Measurements from ENCODE around the gene RER1.

Gene RER1

DNA sequence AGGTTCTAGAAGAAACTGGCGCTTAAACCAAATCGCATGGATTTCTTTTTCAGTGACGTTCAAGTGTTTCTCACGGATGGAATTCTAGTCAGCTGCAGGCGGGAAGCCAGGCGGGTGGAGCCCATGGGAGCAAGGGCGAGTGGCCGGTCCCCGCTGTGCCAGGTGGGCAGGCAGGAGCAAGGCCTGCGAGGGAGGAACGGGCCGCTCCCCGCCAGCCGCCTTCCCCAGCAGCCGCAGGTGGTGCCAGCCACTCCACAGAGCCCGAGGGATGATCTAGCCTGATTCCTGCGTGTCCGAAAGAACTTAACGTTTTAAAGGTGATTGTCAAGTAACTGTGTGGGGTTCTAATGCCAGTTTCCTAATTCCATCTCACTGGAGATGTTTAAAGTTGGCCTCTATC is 11.6 kb downstream of the RER1 start:
- no peak overlapping the region for H3K27ac ChIP-seq
- H3K4me3 ChIP-seq: no peak overlapping the region

DNA sequence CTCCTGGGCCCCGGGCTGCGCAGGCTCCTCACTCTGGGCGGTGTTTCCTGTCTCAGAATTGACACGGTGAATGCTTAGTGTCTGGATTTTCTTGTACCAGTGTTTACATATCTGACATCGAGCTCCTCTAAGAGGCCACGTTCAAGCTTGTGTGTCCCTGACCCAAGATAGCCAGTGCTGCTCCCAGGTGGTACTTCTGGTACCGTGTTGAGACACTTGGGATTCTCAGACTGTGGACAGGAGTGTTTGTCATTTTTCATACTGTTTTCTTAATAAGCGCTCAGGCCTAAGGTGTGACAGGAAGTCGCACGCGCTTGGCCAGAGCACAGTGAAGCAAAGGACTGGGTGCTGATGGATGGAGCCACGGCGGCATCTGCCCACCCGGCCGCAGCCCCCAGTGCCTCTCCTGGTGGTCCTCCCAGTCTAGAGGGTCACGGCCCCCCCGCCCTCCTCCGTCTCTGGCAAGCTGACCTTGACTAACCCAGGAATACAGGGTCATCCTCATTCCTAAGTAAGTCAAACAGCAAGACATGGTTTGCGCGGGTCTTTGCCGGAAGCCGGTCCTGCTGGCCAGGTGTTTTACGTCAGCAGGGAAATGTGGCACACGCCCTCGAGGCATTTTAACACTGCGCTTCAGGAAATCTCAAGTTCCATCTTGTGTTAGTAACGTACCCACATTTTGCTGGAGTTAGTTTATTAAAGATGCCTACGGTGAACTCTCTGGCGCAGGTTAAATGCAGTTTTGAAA is 12.7 kb downstream of the RER1 start:
- H3K27ac ChIP-seq: no peak overlapping the region

DNA sequence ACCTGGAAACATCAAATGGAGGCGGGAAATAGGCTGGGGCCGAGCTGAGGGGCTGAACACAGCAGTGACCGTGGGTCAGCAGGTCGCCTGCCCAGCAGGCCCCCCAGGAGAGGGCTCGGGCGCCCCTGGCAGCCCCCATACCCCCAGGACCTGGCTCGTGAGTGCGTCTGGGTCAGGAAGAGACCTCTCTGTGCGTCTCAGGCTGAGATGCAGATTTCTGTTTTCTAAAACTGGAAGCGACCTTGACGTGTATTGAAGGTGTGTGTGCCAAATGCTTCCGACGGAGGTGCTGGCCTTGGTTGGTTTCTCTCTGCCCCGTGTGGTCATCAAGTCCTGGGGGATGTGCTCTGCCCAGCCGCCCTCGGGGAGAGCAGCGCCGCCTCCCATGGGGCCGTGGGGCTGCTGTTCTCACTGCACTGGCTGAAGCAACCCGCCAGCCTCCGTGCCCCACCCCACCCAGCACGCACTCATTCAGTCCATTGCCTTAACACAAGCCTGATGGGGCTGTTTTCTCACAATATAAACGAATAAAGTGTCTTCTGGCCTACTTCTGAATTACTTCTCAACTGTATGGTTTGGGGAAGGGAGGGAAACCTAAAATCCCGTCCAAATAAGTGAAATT is 13.4 kb downstream of the RER1 start:
- Histone ChIP-seq H3K4me3 (no peak overlapping the region), H3K27ac (no peak overlapping the region)

More for the DNA sequence above, 12.7 kb downstream of the RER1 start:
- H3K4me3 ChIP-seq: no peak overlapping the region

DNA sequence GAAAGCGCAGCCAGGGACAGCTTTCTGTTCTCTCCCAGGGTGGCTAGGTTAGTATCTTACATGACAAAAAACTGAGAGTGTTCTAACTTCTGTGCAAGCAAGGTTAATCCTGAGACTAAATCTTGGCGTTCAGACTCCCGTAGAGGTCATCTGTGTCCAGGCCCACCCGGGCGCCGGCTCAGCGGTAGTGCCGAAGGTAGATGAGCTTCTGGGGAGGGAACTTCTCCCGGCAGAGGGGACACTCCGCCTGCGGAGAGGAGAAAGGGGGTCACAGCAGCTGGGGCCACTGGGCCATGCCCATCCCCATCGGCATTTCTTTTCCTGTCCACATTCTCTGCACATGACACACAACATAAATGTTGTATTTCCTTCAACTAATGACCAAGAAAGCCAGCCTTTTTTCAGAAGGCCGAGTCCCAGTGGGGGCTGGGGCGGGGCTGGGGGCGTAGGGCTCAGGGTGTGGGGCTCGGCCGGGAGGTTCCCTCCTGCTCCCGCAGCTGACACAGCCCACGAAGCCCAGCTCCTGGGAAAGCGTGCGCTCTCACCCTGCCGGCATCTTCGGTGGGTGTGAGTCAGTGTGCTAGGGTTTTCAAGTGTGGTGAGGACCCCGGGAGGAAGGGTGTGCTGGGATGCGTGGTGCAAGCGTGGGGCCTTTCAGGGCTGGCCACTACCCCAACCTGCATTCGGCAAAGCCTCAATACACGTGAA is 14.1 kb downstream of the RER1 start:
- H3K27ac ChIP-seq: peak overlapping the region in 1 of 21 experiments; percentile 17
- H3K4me3 ChIP-seq: no peak overlapping the region

DNA sequence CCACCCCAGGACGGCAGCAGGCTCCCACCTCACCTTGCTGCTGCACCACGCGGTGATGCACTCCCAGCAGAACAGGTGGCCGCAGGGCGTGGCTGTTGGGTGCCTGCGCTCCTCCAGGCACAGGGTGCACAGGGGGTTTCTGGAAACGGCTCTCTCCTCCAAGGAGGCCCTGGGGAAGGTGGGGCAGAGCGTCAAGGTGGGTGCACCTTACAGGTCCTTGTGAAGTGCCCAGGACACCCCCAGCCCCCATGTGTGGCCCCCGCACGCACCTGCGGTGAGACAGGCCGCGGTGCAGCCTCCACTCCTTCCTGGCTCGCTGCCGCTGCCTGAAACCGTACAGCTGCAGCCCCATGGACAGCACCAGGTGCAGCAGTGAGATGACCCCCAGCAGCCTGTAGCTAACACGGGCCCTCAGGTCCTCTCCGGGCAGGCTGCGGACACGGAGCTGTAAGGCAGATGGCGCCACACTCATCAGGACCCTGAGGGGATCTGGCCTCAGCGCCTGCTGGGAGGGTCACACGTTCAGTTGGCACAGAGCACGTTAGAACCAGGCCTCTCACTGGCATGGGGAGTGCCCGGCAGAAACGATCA is 14.9 kb downstream of the RER1 start:
- H3K27ac ChIP-seq: no peak overlapping the region
- no peak overlapping the region for H3K4me3 ChIP-seq

DNA sequence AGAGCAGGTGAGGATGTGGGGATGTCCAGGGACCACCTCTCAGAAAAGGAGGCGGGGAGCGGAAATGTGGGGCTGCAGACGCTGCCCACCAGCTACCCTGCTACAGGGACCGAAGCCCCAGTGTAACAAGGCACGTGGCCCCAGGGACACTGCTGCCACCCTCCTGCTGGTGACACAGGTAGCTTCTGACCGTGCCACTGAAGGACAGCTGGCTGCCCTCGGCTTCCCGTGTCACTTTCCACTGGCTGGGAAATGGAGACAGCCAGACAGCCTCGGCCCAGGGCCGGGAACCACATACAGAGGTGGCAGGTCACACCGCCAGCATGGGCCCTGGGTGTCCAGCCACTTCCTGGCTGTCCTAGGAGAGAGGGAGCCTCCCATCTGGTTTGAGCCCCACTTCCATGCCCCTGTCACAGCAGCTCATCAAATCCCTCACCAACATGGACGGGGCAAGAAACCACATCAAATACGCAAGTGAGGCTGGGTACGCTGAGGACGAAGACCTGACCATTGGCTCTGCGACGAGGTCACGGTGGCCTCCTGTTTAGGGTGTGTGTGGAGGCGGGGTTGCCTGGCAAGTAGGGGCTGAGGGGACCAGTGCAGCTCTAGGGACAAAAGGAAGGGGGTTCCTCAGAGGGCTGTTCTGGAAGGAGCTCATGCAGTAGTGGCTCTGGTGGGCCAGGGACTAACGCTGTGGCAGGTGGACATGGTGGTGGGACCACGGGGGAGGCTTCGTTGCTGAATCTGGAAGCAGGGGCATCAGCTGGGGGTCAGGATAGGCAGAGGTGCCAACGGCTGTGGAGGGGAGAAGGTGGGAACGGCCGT is 15.7 kb downstream of the RER1 start:
- no peak overlapping the region for H3K27ac ChIP-seq
- H3K4me3 ChIP-seq: no peak overlapping the region

DNA sequence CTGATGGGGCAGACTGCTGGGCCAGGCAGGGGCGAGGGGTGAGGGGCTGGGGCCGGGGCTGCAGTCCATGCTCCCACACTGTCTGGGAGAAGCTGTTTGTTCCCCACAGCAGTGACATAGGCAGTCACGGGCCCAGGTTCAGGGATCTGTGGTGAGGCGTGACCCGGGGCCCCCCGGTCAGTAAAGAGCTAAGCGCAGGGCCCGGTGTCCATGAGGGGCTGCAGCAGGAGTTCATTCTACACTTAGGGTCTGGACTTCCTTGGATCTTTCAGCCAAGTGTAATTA is 16.3 kb downstream of the RER1 start:
- Histone ChIP-seq H3K27ac (no peak overlapping the region), H3K4me3 (no peak overlapping the region)

DNA sequence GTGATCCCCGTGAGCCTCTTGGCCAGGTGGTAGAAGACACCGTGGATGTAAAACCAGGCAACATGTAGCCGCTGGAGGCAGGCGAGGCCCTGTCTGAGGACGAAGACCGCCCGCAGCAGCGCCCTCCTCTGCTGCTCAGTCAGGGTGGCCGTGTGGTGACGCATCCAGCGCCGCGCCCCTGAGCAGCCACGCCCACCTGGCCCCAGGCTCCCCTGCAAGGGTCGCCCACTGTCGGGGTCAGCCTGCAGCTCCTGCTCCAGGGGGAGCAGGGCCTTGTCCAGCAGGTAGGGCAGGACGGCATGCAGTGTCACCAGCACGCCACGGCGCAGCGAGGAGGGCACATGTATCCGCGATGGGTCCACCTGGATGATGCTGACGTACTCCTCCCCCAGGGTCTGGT is 16.8 kb downstream of the RER1 start:
- Histone ChIP-seq H3K27ac (no peak overlapping the region), H3K4me3 (no peak overlapping the region)

DNA sequence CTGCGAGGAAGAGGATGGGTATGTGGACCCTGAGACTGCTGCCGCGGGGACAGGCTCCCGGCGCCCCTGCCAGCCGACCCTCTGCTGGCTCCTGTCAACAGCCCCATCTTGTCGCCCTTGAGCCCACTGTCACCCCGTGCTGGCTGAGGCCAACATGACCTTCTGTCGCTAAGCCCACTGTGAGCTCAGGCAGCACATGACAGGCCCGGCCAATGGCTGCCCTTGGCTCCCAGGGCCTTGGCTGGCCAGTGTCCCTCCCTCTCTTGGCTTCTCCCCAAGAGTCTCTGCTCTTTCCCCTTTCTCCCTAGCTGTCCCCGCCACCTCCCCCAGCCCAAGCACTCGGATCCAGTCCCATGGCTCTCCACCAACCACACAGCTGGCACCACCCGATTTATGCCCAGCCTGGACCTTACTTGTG is 17.2 kb downstream of the RER1 start:
- no peak overlapping the region for H3K27ac ChIP-seq
- no peak overlapping the region for H3K4me3 ChIP-seq

DNA sequence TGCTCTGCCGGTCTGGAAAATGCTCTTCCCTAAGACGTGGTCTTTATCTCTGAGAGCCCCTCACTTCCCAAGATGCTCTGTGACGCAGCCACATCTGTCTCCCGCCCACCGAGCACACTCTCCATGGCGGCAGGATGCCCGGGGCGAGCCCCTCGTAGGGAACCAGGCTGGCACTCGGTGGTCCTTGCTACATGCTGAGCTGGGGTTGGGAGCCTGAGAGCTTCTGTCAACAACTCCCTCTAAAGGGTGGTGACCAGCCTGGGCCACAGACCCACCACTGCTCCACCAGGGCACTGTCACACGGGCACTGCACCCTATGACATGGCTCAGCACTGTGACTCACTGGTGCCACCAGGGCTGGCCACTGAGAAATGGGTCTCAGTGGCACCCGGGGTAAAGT is 18.1 kb downstream of the RER1 start:
- no peak overlapping the region for H3K27ac ChIP-seq
- no peak overlapping the region for H3K4me3 ChIP-seq

DNA sequence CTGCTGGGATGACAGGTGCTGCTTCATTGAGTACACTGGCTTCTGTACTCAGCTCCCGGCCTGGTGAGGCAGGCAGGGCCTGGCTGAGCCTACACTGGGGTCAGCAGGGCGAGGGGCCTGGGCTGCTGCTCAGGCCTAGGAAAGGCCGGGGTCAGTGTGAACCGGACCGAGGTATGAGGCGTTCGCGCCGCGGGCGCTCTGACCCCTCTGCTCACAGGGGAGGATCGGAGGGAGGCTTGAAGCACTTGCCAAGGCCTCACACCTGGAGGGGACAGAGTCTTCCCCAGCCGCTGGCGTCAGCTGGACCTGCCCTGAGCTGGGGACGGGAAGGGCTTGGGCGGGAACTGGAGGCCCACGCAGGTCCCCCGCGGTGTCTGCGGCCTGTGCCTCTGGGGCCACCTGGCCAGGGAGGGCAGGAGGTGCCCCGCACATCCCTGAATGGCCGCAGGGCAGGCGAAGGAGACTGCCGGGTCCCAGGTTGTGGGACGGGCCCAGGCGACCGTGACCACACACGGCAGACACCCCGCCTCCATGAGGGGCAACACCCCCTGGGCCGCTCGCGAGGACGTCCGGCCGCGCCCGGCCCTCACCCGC is 20.3 kb downstream of the RER1 start:
- H3K4me3 ChIP-seq: peak overlapping the region; percentile 59 to 99 (median 95)
- peak overlapping the region; percentile 64 to 99 (median 93) for H3K27ac ChIP-seq

DNA sequence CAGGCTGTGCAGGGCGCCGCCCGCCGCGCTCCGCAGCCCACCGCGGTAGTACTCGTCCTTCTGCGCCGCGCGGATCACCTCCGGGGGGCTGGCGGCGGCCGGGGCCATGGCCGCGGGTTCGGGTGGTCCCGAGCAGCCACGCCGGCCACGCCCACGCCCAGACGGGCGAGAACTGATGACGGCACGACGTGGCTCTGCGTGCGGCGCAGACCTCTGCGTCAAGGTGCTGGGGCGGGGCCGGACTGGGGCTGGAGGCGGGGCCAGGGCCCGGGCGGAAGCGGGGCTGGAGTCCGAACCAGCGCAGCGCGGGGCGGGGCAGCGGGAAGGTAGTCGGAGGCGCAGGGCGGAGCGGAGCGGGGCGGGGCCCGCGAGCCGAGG is 20.7 kb downstream of the RER1 start, which contains the start of gene PEX10:
PEX10 (minus strand) TSS at position 170 of the 378 bp plus-strand sequence; CDS start at position 108, 62 bp downstream.
- Histone ChIP-seq H3K4me3 (peak within 1 kb of the TSS; percentile 59 to 99 (median 95)), H3K27ac (peak within 1 kb of the TSS; percentile 64 to 99 (median 93))

DNA sequence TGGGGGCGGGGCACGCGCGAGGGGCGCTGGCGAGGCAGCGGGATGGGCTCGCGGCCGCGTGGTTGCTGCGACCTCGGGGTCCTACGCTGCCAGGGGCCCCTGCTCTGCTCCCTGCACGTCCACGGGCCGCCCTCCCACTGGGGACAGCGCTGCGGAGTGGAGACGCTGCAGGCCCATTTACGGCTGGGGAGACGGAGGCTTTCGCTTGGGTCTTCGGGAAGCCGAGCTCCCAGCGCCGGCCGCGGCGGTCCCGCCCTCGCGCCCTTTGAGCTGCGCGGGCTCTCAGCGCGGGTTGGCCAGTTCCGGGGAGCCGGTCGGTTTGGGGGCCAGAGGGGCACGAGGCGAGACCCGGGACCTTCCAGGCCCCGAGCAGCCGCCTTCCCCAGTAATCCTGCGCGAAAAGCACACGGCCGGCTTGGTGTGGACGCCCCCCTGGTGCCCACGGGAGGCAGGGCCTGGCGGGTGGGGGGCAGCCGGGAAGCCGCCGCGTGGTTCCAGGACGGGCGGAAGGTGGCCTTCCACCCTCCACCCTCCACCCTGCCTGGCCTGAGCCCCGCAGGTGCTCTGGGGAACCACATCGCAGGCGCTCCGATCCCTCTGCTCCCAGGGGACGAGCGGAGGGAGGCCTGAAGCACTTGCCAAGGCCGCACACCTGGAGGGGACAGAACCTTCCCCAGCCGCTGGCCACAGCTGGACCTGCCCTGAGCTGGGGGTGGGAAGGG is 21.3 kb downstream of the RER1 start:
- Histone ChIP-seq H3K27ac (peak overlapping the region; percentile 55 to 99 (median 93)), H3K4me3 (peak overlapping the region; percentile 59 to 99 (median 95))

DNA sequence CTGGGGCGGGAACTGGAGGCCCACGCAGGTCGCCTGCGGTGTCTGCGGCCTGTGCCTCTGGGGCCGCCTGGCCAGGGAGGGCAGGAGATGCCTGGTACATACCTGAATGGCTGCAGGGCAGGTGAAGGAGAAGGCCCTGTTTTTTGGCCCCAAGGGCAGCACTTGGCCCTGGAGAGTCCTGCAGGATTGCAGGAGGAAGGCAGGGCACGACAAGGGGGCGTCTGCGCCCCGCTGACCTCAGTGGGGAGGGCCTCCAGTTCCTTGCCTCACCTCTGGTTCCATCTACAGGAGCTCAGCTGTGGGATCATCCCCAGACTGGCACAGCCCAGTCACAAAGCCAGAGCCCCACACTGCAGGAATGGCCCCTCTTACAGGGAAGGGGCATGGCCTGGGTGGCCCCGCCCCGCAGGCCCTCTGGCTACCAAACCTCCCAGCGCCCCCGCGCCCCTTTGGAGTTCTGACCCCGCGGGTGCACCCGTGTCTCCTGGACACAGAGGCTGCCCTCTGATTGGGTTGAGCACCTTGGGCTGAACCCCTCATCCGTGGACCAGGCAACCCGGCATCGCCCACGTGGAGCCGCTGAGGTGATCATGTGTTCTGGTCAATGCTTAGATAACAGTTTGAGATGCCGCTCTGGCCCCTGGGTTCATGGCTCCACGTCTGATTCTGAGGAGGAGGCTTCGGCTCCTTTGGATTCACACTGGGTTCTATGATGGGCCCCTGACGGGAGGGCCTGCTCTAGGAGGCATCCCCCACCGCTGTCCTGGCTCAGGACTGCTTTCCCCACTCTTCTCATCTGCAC is 22.1 kb downstream of the RER1 start:
- Histone ChIP-seq H3K27ac (peak overlapping the region; percentile 55 to 99 (median 93)), H3K4me3 (peak overlapping the region; percentile 59 to 99 (median 95))

DNA sequence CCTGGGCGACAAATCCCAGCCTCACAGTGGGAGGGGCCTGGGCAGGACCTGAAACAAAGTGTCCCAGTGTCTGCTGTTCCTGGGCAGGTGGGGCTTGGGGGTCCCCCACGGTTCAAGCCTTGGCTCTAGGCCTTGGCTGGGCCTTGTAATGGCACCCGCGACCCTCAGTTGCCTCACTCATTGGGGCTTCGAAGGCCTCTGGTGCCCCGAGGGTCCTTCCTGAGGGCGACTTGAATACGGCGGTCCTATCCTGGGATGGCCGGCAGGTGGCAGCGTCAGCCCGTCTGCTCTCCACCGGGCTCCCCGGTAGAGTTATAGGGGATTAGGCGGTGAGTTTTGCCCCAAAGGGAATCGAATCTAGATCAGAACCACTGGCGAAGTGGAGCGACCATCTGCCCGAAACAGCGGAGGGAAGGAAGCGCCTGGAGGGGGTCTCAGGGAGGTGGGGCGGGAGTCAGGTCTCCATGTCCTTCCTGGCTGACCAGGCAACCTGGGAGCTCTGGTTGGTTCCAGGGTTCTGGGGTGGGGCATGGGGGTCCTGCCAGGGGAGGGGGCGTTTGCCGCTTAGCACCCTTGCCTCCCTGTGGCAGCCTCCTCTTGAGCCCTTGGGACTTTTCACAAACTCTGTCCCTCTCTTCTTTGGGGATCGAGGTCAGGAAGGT is 22.8 kb downstream of the RER1 start:
- peak overlapping the region in 2 of 7 experiments; percentile 3 to 4 for H3K4me3 ChIP-seq
- peak overlapping the region in 10 of 21 experiments; percentile 26 to 99 (median 87) for H3K27ac ChIP-seq

DNA sequence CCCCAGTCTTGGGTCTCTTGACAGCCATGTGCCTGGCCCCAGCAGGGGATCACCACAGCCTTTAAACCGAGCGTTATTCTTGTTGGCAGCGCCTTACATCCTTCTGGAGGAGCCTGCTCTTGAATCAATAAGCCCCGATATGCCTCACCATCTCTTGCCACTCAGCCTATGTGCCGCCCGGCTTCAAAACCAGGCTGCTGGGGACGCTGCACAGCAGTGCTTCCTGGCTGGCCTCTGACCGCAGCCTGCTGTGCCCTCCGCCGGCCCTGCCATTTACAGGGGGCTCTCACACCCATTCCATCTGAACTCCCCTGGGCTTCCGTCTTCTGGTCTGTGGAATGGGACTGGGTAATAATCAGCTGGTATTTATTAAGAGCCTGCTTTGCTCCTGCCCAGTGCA is 23.7 kb downstream of the RER1 start:
- H3K27ac ChIP-seq: peak overlapping the region in 12 of 21 experiments; percentile 38 to 89 (median 83)

DNA sequence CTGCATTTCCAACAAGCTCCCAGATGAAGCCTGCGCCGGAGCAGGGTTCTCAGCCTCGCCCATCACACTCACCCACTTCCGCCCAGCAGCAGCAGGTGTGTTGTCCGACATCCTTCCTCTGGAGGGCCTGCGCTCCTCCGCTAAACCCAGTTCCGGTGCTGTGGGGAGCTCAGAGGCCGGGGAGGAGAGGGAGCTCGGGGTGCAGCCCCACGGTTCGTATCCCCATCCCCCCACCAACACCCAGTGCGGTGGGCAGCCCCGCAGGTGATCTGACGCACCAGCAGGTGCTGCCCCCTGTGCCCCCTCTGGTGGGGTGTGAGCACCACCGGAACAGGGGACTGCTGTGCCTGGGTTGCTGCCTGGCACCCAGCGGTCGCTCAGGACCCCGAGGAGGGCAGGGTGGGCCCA is 24.2 kb downstream of the RER1 start:
- H3K4me3 ChIP-seq: peak overlapping the region; percentile 20 to 36 (median 29)
- H3K27ac ChIP-seq: peak overlapping the region in 19 of 21 experiments; percentile 38 to 89 (median 74)

More for the DNA sequence above, 23.7 kb downstream of the RER1 start:
- H3K4me3 ChIP-seq: peak overlapping the region in 2 of 7 experiments; percentile 29 to 36

Measured in skin epidermis (tissue), 12 donors.